ENCODE measurements around the gene FHDC1.
A peak's percentile ranks its signal among the peaks of the same experiment; 100 is the strongest.

DNA sequence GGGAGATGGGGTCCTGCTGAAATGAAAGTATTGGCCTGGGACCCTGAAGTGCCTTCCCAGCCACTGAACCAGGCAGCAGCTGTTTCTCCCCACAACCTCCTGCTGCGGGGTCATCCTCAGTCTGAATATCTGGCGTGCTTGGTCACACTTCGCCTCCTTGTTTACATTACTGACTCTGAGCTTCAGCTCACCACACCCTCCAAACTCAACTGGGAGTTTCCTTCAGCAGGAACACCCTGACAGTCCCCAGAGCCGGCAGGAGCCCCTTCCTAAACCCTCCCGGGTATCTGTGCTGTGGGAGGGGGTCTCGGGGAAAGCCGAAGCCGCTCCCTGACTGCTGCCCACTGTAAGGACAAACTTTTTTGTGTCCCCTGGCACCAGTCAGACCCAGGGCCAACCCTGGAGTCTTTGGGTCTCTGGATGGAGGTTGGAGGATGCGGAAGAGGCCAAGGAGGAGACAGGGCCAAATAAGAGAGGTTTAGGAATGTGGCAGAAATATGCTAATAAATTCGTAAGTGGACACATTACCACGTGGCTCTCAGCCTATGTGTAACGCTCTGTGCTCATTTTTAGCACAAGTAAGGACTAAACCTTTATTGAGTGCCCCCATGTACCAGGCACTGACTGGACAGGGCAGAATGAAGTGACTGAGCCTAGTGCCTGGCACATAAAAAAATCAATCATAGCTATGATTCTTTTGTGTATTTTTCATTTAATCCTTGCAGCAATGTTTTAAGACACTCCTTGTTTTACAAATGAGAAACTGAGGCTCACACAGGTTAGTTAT, 20.7 kb downstream of the FHDC1 start:
- TF ChIP-seq, protein P1, sequence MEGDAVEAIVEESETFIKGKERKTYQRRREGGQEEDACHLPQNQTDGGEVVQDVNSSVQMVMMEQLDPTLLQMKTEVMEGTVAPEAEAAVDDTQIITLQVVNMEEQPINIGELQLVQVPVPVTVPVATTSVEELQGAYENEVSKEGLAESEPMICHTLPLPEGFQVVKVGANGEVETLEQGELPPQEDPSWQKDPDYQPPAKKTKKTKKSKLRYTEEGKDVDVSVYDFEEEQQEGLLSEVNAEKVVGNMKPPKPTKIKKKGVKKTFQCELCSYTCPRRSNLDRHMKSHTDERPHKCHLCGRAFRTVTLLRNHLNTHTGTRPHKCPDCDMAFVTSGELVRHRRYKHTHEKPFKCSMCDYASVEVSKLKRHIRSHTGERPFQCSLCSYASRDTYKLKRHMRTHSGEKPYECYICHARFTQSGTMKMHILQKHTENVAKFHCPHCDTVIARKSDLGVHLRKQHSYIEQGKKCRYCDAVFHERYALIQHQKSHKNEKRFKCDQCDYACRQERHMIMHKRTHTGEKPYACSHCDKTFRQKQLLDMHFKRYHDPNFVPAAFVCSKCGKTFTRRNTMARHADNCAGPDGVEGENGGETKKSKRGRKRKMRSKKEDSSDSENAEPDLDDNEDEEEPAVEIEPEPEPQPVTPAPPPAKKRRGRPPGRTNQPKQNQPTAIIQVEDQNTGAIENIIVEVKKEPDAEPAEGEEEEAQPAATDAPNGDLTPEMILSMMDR (IDR thresholded peaks at IDR 0.05): no peak
- TF ChIP-seq POLR2AphosphoS5 (IDR thresholded peaks at IDR 0.05) (peak; percentile 54 to 70 (median 59)), POLR2A (IDR thresholded peaks at IDR 0.05) (peak; percentile 39)

Data from transverse colon (tissue), 4 donors.